ENCODE results near the gene ATP8A2. TPM values are rescaled to one million over a fixed set of nuclear protein-coding genes. Genes with fewer than 3 reads are reported as not detected.

ATP8A2 gene
- total RNA-seq, 4 donors from 2014 or later, result 0.13 to 0.24 (median 0.20) TPM

- Histone ChIP-seq H3K4me3 (no peak overlapping the region), H3K9me3 (no peaks in the 10 kb centered on the region), H3K36me3 (no peaks in the 10 kb centered on the region), H3K27me3 (no peaks in the 10 kb centered on the region), H3K4me1 (no peaks in the 10 kb centered on the region), H3K27ac (no peak overlapping the region)
- WGBS, result 83% methylated on average over 12 of the region's 12 CpGs
- DNase-seq (ENCODE audit: low spot score in 2 of 2), result no peak
- TF ChIP-seq POLR2AphosphoS5 (IDR thresholded peaks at IDR 0.05) (no peak), EP300 (IDR thresholded peaks at IDR 0.05) (no peak), POLR2A (IDR thresholded peaks at IDR 0.05) (no peak), CTCF (IDR thresholded peaks at IDR 0.05) (no peak)
These were observed 544.2 kb downstream of the ATP8A2 start for GRCh38 chr13:25915840-25916518.

- no peaks in the 10 kb centered on the region for H3K27me3 ChIP-seq
- no peak for TF ChIP-seq EP300 (IDR thresholded peaks at IDR 0.05)
- no peak for TF ChIP-seq CTCF (IDR thresholded peaks at IDR 0.05)
- TF ChIP-seq POLR2A (IDR thresholded peaks at IDR 0.05), result no peak
- TF ChIP-seq POLR2AphosphoS5 (IDR thresholded peaks at IDR 0.05), result no peak
- no peaks in the 10 kb centered on the region for H3K9me3 ChIP-seq
- no peaks in the 10 kb centered on the region for H3K36me3 ChIP-seq
- no peak for DNase-seq (ENCODE audit: low spot score in 2 of 2)
- H3K4me1 ChIP-seq, result no peaks in the 10 kb centered on the region
- no peak overlapping the region for H3K4me3 ChIP-seq
- WGBS, result 89% methylated on average over 4 of the region's 4 CpGs
- no peak overlapping the region for H3K27ac ChIP-seq
These were observed 548.5 kb downstream of the ATP8A2 start for GRCh38 chr13:25920277-25920676.

GRCh38 chr13:25920931-25921330, 549.2 kb downstream of the ATP8A2 start:
- Histone ChIP-seq H3K27ac (no peak overlapping the region), H3K4me1 (no peaks in the 10 kb centered on the region), H3K9me3 (no peaks in the 10 kb centered on the region), H3K4me3 (no peak overlapping the region), H3K27me3 (no peaks in the 10 kb centered on the region), H3K36me3 (no peaks in the 10 kb centered on the region)
- TF ChIP-seq CTCF (IDR thresholded peaks at IDR 0.05) (no peak), POLR2AphosphoS5 (IDR thresholded peaks at IDR 0.05) (no peak), EP300 (IDR thresholded peaks at IDR 0.05) (no peak), POLR2A (IDR thresholded peaks at IDR 0.05) (no peak)
- no peak for DNase-seq (ENCODE audit: low spot score in 2 of 2)
- WGBS, result 90% methylated on average over 4 of the region's 4 CpGs

GRCh38 chr13:25922376-25922775, 550.6 kb downstream of the ATP8A2 start:
- TF ChIP-seq POLR2AphosphoS5 (IDR thresholded peaks at IDR 0.05) (no peak), CTCF (IDR thresholded peaks at IDR 0.05) (no peak)
- 71% methylated on average over 9 of the region's 9 CpGs for WGBS
- Histone ChIP-seq H3K27ac (no peak overlapping the region), H3K27me3 (no peaks in the 10 kb centered on the region), H3K9me3 (no peaks in the 10 kb centered on the region), H3K4me3 (no peak overlapping the region), H3K36me3 (no peaks in the 10 kb centered on the region), H3K4me1 (no peaks in the 10 kb centered on the region)
- DNase-seq (ENCODE audit: low spot score in 2 of 2), result no peak

GRCh38 chr13:25923217-25924085, 551.7 kb downstream of the ATP8A2 start:
- Histone ChIP-seq H3K36me3 (no peaks in the 10 kb centered on the region), H3K27me3 (no peaks in the 10 kb centered on the region), H3K9me3 (no peaks in the 10 kb centered on the region), H3K27ac (no peak overlapping the region), H3K4me1 (no peaks in the 10 kb centered on the region), H3K4me3 (no peak overlapping the region)
- WGBS, result 67% methylated on average over 5 of the region's 5 CpGs
- DNase-seq (ENCODE audit: low spot score in 2 of 2), result no peak
- no peak for TF ChIP-seq EP300 (IDR thresholded peaks at IDR 0.05)
- no peak for TF ChIP-seq CTCF (IDR thresholded peaks at IDR 0.05)
- no peak for TF ChIP-seq POLR2A (IDR thresholded peaks at IDR 0.05)
- no peak for TF ChIP-seq POLR2AphosphoS5 (IDR thresholded peaks at IDR 0.05)
